ENCODE results near the gene ADRB1.

Gene ADRB1

GRCh38 chr10:114084215-114084614, 40.5 kb downstream of the ADRB1 start:
- Histone ChIP-seq H3K14ac (ENCODE audit: low read length) (no peak overlapping the region), H3K4me3 (ENCODE audit: low read length in 2 of 2) (no peak overlapping the region), H3K4ac (ENCODE audit: low read length) (no peak overlapping the region), H3K9me3 (replicated peaks in 1 of 2; ENCODE audit: control insufficient read depth in 2 of 2, insufficient read depth in 1 of 2, low read depth in 1 of 2, low read length in 2 of 2) (no peaks in the 10 kb centered on the region), H2AFZ (ENCODE audit: low read length) (no peak overlapping the region), H2BK5ac (ENCODE audit: low read length) (no peak overlapping the region), H3K27me3 (ENCODE audit: control insufficient read depth in 3 of 3, insufficient read depth in 3 of 3, low read depth in 1 of 3, low read length in 3 of 3) (no peaks in the 10 kb centered on the region), H3K27ac (replicated peaks; ENCODE audit: low read length) (no peak overlapping the region), H2BK15ac (ENCODE audit: low read length) (no peak overlapping the region), H2BK12ac (ENCODE audit: low read length) (no peak overlapping the region), H3K36me3 (replicated peaks in 1 of 2; ENCODE audit: control insufficient read depth in 2 of 2, insufficient read depth in 2 of 2, low read length in 2 of 2) (no peaks in the 10 kb centered on the region), H4K8ac (ENCODE audit: low read depth, low read length) (no peak overlapping the region), H2BK120ac (ENCODE audit: low read depth, low read length) (no peak overlapping the region), H2AK5ac (ENCODE audit: low read depth, low read length) (no peak overlapping the region), H3K4me1 (ENCODE audit: control insufficient read depth in 2 of 2, insufficient read depth in 1 of 2, low read depth in 1 of 2, low read length in 2 of 2) (peaks cover 3 to 5% of the 10 kb centered on the region in 2 donors), H4K91ac (ENCODE audit: low read depth, low read length, poor library complexity) (no peak overlapping the region), H3K79me1 (ENCODE audit: low read depth, low read length) (no peaks in the 10 kb centered on the region), H3K4me2 (ENCODE audit: insufficient read depth, low read length, poor library complexity, severe bottlenecking) (no peak overlapping the region), H3K18ac (ENCODE audit: low read length) (no peak overlapping the region), H3K23ac (ENCODE audit: low read depth, low read length, poor library complexity) (no peak overlapping the region), H3K9ac (ENCODE audit: low read depth, low read length, poor library complexity) (no peak overlapping the region)
- no peak for DNase-seq (ENCODE audit: low spot score)
- WGBS, 2 donors (ENCODE audit: extremely low coverage in 2 of 2, insufficient read length in 2 of 2, insufficient replicate concordance in 1 of 2): no CpG with 5 or more reads among the region's 4 CpGs

- H4K91ac ChIP-seq (ENCODE audit: low read depth, low read length, poor library complexity): no peak overlapping the region
- no peak overlapping the region for H2BK120ac ChIP-seq (ENCODE audit: low read depth, low read length)
- H3K4me2 ChIP-seq (ENCODE audit: insufficient read depth, low read length, poor library complexity, severe bottlenecking): no peak overlapping the region
- no peaks in the 10 kb centered on the region for H3K4me1 ChIP-seq (ENCODE audit: control insufficient read depth in 2 of 2, insufficient read depth in 1 of 2, low read depth in 1 of 2, low read length in 2 of 2)
- DNase-seq (ENCODE audit: low spot score): no peak
- H2BK5ac ChIP-seq (ENCODE audit: low read length): no peak overlapping the region
- no peaks in the 10 kb centered on the region for H3K9me3 ChIP-seq (replicated peaks in 1 of 2; ENCODE audit: control insufficient read depth in 2 of 2, insufficient read depth in 1 of 2, low read depth in 1 of 2, low read length in 2 of 2)
- no peak overlapping the region for H2BK15ac ChIP-seq (ENCODE audit: low read length)
- no CpG with 5 or more reads among the region's 5 CpGs for WGBS, 2 donors (ENCODE audit: extremely low coverage in 2 of 2, insufficient read length in 2 of 2, insufficient replicate concordance in 1 of 2)
- H2AK5ac ChIP-seq (ENCODE audit: low read depth, low read length): no peak overlapping the region
- no peak overlapping the region for H3K4me3 ChIP-seq (ENCODE audit: low read length in 2 of 2)
- H3K27ac ChIP-seq (replicated peaks; ENCODE audit: low read length): no peak overlapping the region
- H3K79me1 ChIP-seq (ENCODE audit: low read depth, low read length): no peaks in the 10 kb centered on the region
- no peak overlapping the region for H3K9ac ChIP-seq (ENCODE audit: low read depth, low read length, poor library complexity)
- H2BK12ac ChIP-seq (ENCODE audit: low read length): no peak overlapping the region
- H3K14ac ChIP-seq (ENCODE audit: low read length): no peak overlapping the region
- no peak overlapping the region for H3K4ac ChIP-seq (ENCODE audit: low read length)
- no peaks in the 10 kb centered on the region for H3K27me3 ChIP-seq (ENCODE audit: control insufficient read depth in 3 of 3, insufficient read depth in 3 of 3, low read depth in 1 of 3, low read length in 3 of 3)
- no peak overlapping the region for H3K23ac ChIP-seq (ENCODE audit: low read depth, low read length, poor library complexity)
- H4K8ac ChIP-seq (ENCODE audit: low read depth, low read length): no peak overlapping the region
- H2AFZ ChIP-seq (ENCODE audit: low read length): no peak overlapping the region
- H3K18ac ChIP-seq (ENCODE audit: low read length): no peak overlapping the region
- no peaks in the 10 kb centered on the region for H3K36me3 ChIP-seq (replicated peaks in 1 of 2; ENCODE audit: control insufficient read depth in 2 of 2, insufficient read depth in 2 of 2, low read length in 2 of 2)
These were observed 43.6 kb downstream of the ADRB1 start for GRCh38 chr10:114087255-114087654.

GRCh38 chr10:114087655-114088054, 44.0 kb downstream of the ADRB1 start:
- Histone ChIP-seq H3K36me3 (replicated peaks in 1 of 2; ENCODE audit: control insufficient read depth in 2 of 2, insufficient read depth in 2 of 2, low read length in 2 of 2) (no peaks in the 10 kb centered on the region), H2AFZ (ENCODE audit: low read length) (no peak overlapping the region), H2AK5ac (ENCODE audit: low read depth, low read length) (no peak overlapping the region), H3K14ac (ENCODE audit: low read length) (no peak overlapping the region), H3K79me1 (ENCODE audit: low read depth, low read length) (no peaks in the 10 kb centered on the region), H2BK12ac (ENCODE audit: low read length) (no peak overlapping the region), H3K4ac (ENCODE audit: low read length) (no peak overlapping the region), H3K27ac (replicated peaks; ENCODE audit: low read length) (no peak overlapping the region), H3K4me2 (ENCODE audit: insufficient read depth, low read length, poor library complexity, severe bottlenecking) (no peak overlapping the region), H3K4me3 (ENCODE audit: low read length in 2 of 2) (no peak overlapping the region), H3K4me1 (ENCODE audit: control insufficient read depth in 2 of 2, insufficient read depth in 1 of 2, low read depth in 1 of 2, low read length in 2 of 2) (no peaks in the 10 kb centered on the region), H3K27me3 (ENCODE audit: control insufficient read depth in 3 of 3, insufficient read depth in 3 of 3, low read depth in 1 of 3, low read length in 3 of 3) (peaks cover 0 to 4% (median 0%) of the 10 kb centered on the region in 3 experiments), H2BK15ac (ENCODE audit: low read length) (no peak overlapping the region), H3K23ac (ENCODE audit: low read depth, low read length, poor library complexity) (no peak overlapping the region), H3K18ac (ENCODE audit: low read length) (no peak overlapping the region), H2BK120ac (ENCODE audit: low read depth, low read length) (no peak overlapping the region), H3K9ac (ENCODE audit: low read depth, low read length, poor library complexity) (no peak overlapping the region), H2BK5ac (ENCODE audit: low read length) (no peak overlapping the region), H4K91ac (ENCODE audit: low read depth, low read length, poor library complexity) (no peak overlapping the region), H4K8ac (ENCODE audit: low read depth, low read length) (no peak overlapping the region), H3K9me3 (replicated peaks in 1 of 2; ENCODE audit: control insufficient read depth in 2 of 2, insufficient read depth in 1 of 2, low read depth in 1 of 2, low read length in 2 of 2) (no peaks in the 10 kb centered on the region)
- no peak for DNase-seq (ENCODE audit: low spot score)
- no CpG with 5 or more reads among the region's 4 CpGs for WGBS, 2 donors (ENCODE audit: extremely low coverage in 2 of 2, insufficient read length in 2 of 2, insufficient replicate concordance in 1 of 2)

GRCh38 chr10:114094795-114095194, 51.1 kb downstream of the ADRB1 start:
- DNase-seq (ENCODE audit: low spot score): no peak
- H4K91ac ChIP-seq (ENCODE audit: low read depth, low read length, poor library complexity): no peak overlapping the region
- H3K79me1 ChIP-seq (ENCODE audit: low read depth, low read length): no peaks in the 10 kb centered on the region
- no peak overlapping the region for H2AFZ ChIP-seq (ENCODE audit: low read length)
- no peak overlapping the region for H2BK12ac ChIP-seq (ENCODE audit: low read length)
- no peak overlapping the region for H3K23ac ChIP-seq (ENCODE audit: low read depth, low read length, poor library complexity)
- H4K8ac ChIP-seq (ENCODE audit: low read depth, low read length): no peak overlapping the region
- H3K4me1 ChIP-seq (ENCODE audit: control insufficient read depth in 2 of 2, insufficient read depth in 1 of 2, low read depth in 1 of 2, low read length in 2 of 2): no peaks in the 10 kb centered on the region
- no peak overlapping the region for H3K4me2 ChIP-seq (ENCODE audit: insufficient read depth, low read length, poor library complexity, severe bottlenecking)
- no peak overlapping the region for H3K27ac ChIP-seq (replicated peaks; ENCODE audit: low read length)
- WGBS, 2 donors (ENCODE audit: extremely low coverage in 2 of 2, insufficient read length in 2 of 2, insufficient replicate concordance in 1 of 2): no CpG with 5 or more reads among the region's 3 CpGs
- H2BK120ac ChIP-seq (ENCODE audit: low read depth, low read length): no peak overlapping the region
- H3K18ac ChIP-seq (ENCODE audit: low read length): no peak overlapping the region
- H3K14ac ChIP-seq (ENCODE audit: low read length): no peak overlapping the region
- H3K4ac ChIP-seq (ENCODE audit: low read length): no peak overlapping the region
- H2BK15ac ChIP-seq (ENCODE audit: low read length): no peak overlapping the region
- peaks cover 0 to 31% (median 0%) of the 10 kb centered on the region in 3 experiments for H3K27me3 ChIP-seq (ENCODE audit: control insufficient read depth in 3 of 3, insufficient read depth in 3 of 3, low read depth in 1 of 3, low read length in 3 of 3)
- no peaks in the 10 kb centered on the region for H3K36me3 ChIP-seq (replicated peaks in 1 of 2; ENCODE audit: control insufficient read depth in 2 of 2, insufficient read depth in 2 of 2, low read length in 2 of 2)
- no peak overlapping the region for H3K4me3 ChIP-seq (ENCODE audit: low read length in 2 of 2)
- no peak overlapping the region for H2AK5ac ChIP-seq (ENCODE audit: low read depth, low read length)
- no peak overlapping the region for H3K9ac ChIP-seq (ENCODE audit: low read depth, low read length, poor library complexity)
- no peak overlapping the region for H2BK5ac ChIP-seq (ENCODE audit: low read length)
- H3K9me3 ChIP-seq (replicated peaks in 1 of 2; ENCODE audit: control insufficient read depth in 2 of 2, insufficient read depth in 1 of 2, low read depth in 1 of 2, low read length in 2 of 2): no peaks in the 10 kb centered on the region

Measured in neuronal stem cell (in vitro differentiated cells).